ENCODE results near the gene SLC7A8. TPM values are rescaled to one million over a fixed set of nuclear protein-coding genes. Genes with fewer than 3 reads are reported as not detected.
A peak's percentile ranks its signal among the peaks of the same experiment; 100 is the strongest.

The SLC7A8 gene
- total RNA-seq, 3 donors from 2014 or later (not counting 1 experiment from before 2014, with no cell fraction given): 0.42 to 1.2 (median 1.0) TPM

- no peak overlapping the region for H3K4me3 ChIP-seq (ENCODE audit: low read length)
- H3K4me3 Mint-ChIP-seq: no peak overlapping the region
- no peaks in the 10 kb centered on the region for H3K4me1 Mint-ChIP-seq
- TF ChIP-seq CTCF (IDR thresholded peaks at IDR 0.05): peak; percentile 39
- intact Hi-C loops (cut with micrococcal nuclease): loop anchor here (1.0 kb wide), 1 partner anchor 67 kb away; no protein-coding TSS in a partner anchor
- H3K36me3 ChIP-seq (ENCODE audit: control insufficient read depth, insufficient read depth, low read length): no peaks in the 10 kb centered on the region
- no peak overlapping the region for H3K27ac Mint-ChIP-seq
- peaks cover 10% of the 10 kb centered on the region for H3K4me1 ChIP-seq (ENCODE audit: control insufficient read depth, insufficient read depth, low read length)
- no peak overlapping the region for H3K27ac ChIP-seq (ENCODE audit: low read length)
- 64% methylated on average over 12 of the region's 12 CpGs for WGBS (ENCODE audit: insufficient coverage)
- H3K27me3 Mint-ChIP-seq (ENCODE audit: low read depth in 2 of 2): peaks cover 0 to 5% of the 10 kb centered on the region in 2 donors
- peak in 1 of 3 donors; percentile 41 for ATAC-seq
- peaks cover under 1% of the 10 kb centered on the region for H3K27me3 ChIP-seq (ENCODE audit: control insufficient read depth, insufficient read depth, low read length)
- no peaks in the 10 kb centered on the region for H3K9me3 Mint-ChIP-seq
- peak in 1 of 2 donors; percentile 66 for DNase-seq
- H3K36me3 Mint-ChIP-seq: no peaks in the 10 kb centered on the region
- no peaks in the 10 kb centered on the region for H3K9me3 ChIP-seq (ENCODE audit: control insufficient read depth, insufficient read depth, low read length)
Measured at GRCh38 chr14:23186913-23187654, 3.6 kb upstream of the SLC7A8 start.

GRCh38 chr14:23185063-23185462, 1.6 kb upstream of the SLC7A8 start:
- H3K27ac Mint-ChIP-seq: no peak overlapping the region
- no peak overlapping the region for H3K4me3 Mint-ChIP-seq

GRCh38 chr14:23183158-23183470, 346 bp downstream of the SLC7A8 start:
- Histone ChIP-seq H3K27ac (ENCODE audit: low read length) (no peak overlapping the region), H3K9me3 (ENCODE audit: control insufficient read depth, insufficient read depth, low read length) (no peaks in the 10 kb centered on the region), H3K4me1 (ENCODE audit: control insufficient read depth, insufficient read depth, low read length) (peaks cover 10% of the 10 kb centered on the region), H3K36me3 (ENCODE audit: control insufficient read depth, insufficient read depth, low read length) (no peaks in the 10 kb centered on the region), H3K27me3 (ENCODE audit: control insufficient read depth, insufficient read depth, low read length) (peaks cover 13% of the 10 kb centered on the region), H3K4me3 (ENCODE audit: low read length) (peak overlapping the region; percentile 36)
- H3K4me3 Mint-ChIP-seq: no peak overlapping the region
- no peaks in the 10 kb centered on the region for H3K4me1 Mint-ChIP-seq
- peak in 1 of 3 donors; percentile 33 for ATAC-seq
- H3K9me3 Mint-ChIP-seq: no peaks in the 10 kb centered on the region
- DNase-seq: peak in 1 of 2 donors; percentile 17
- H3K27me3 Mint-ChIP-seq (ENCODE audit: low read depth in 2 of 2): peaks cover 15 to 25% of the 10 kb centered on the region in 2 donors
- no peaks in the 10 kb centered on the region for H3K36me3 Mint-ChIP-seq
- intact Hi-C loops (cut with micrococcal nuclease): no loop called here
- H3K27ac Mint-ChIP-seq: no peak overlapping the region
- 0% methylated on average over 4 of the region's 4 CpGs for WGBS (ENCODE audit: insufficient coverage)
- TF ChIP-seq CTCF (IDR thresholded peaks at IDR 0.05): no peak

More at GRCh38 chr14:23185063-23185462, 1.6 kb upstream of the SLC7A8 start:
- H3K4me1 ChIP-seq (ENCODE audit: control insufficient read depth, insufficient read depth, low read length): peaks cover 10% of the 10 kb centered on the region
- no peak for DNase-seq
- no peaks in the 10 kb centered on the region for H3K36me3 ChIP-seq (ENCODE audit: control insufficient read depth, insufficient read depth, low read length)
- no peak overlapping the region for H3K27ac ChIP-seq (ENCODE audit: low read length)
- no peak for ATAC-seq
- H3K27me3 Mint-ChIP-seq (ENCODE audit: low read depth in 2 of 2): peaks cover 14 to 16% of the 10 kb centered on the region in 2 donors
- H3K27me3 ChIP-seq (ENCODE audit: control insufficient read depth, insufficient read depth, low read length): peaks cover 13% of the 10 kb centered on the region
- H3K9me3 Mint-ChIP-seq: no peaks in the 10 kb centered on the region
- intact Hi-C loops (cut with micrococcal nuclease): no loop called here
- no peak overlapping the region for H3K4me3 ChIP-seq (ENCODE audit: low read length)
- H3K36me3 Mint-ChIP-seq: no peaks in the 10 kb centered on the region
- WGBS (ENCODE audit: insufficient coverage): 82% methylated on average over 2 of the region's 3 CpGs
- H3K4me1 Mint-ChIP-seq: no peaks in the 10 kb centered on the region
- no peaks in the 10 kb centered on the region for H3K9me3 ChIP-seq (ENCODE audit: control insufficient read depth, insufficient read depth, low read length)
- TF ChIP-seq CTCF (IDR thresholded peaks at IDR 0.05): no peak

Measured in natural killer cell (primary cell).